Ovary (tissue), 3 donors: Measurements from ENCODE around the gene ZKSCAN7.

Experiments
- EP300 ChIP-seq: sonication (generic); formaldehyde crosslinking; IDR thresholded peaks from one replicate; pipeline ENCODE4 v1.6.1; 2017; ENCODE audit warnings: antibody characterized with exemption
- POLR2A ChIP-seq: fragments of 450-650 bp; IDR thresholded peaks from one replicate; pipeline ENCODE4 v1.6.1; 2017; ENCODE audit warnings: antibody characterized with exemption, mild to moderate bottlenecking, moderate library complexity
- TF ChIP-seq, protein P1 (sequence below), 3 donors: fragments of 450-650 bp in 2 of 3; fragments of 200-600 bp in 1 of 3; IDR thresholded peaks; one replicate each; pipeline versions ENCODE4 v1.5.1 to v1.8.0; 2016 to 2022; ENCODE audit warnings: antibody characterized with exemption in 3 of 3, mild to moderate bottlenecking in 1 of 3
- donor health status: DM: no; HTN: no; CAD: no.

DNA sequence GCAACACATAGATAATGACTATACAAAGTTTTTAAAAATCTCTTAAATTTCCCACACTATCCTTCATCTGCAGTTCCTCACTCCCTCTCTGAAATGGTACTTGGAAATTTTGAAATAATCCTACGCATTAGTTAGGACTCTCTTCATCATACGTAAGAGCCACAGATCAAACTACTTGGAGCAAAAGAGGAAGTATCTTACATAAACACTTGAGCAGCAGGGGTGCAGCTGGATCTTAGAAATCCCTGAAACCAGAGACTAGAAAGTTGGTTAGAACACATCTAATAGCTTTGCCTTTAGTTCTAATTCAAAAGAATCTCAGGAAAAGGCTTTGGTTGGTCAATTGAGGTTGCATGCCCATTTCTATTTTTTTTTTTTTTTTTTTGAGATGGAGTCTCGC is 38.8 kb upstream of the ZKSCAN7 start:
- no peak for TF ChIP-seq POLR2A
- TF ChIP-seq, protein P1, sequence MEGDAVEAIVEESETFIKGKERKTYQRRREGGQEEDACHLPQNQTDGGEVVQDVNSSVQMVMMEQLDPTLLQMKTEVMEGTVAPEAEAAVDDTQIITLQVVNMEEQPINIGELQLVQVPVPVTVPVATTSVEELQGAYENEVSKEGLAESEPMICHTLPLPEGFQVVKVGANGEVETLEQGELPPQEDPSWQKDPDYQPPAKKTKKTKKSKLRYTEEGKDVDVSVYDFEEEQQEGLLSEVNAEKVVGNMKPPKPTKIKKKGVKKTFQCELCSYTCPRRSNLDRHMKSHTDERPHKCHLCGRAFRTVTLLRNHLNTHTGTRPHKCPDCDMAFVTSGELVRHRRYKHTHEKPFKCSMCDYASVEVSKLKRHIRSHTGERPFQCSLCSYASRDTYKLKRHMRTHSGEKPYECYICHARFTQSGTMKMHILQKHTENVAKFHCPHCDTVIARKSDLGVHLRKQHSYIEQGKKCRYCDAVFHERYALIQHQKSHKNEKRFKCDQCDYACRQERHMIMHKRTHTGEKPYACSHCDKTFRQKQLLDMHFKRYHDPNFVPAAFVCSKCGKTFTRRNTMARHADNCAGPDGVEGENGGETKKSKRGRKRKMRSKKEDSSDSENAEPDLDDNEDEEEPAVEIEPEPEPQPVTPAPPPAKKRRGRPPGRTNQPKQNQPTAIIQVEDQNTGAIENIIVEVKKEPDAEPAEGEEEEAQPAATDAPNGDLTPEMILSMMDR (IDR thresholded peaks at IDR 0.05): no peak
- no peak for TF ChIP-seq EP300
